ENCODE data around the gene FAH. TPM values are rescaled to one million over a fixed set of nuclear protein-coding genes. Genes with fewer than 3 reads are reported as not detected.

The FAH gene
- total and polyA plus RNA-seq, 9 of the 15 experiments (the other 6 are each of a cell fraction or from before 2014, with no cell fraction given): 66.8 to 310 (median 103) TPM

- TF ChIP-seq CTCF (IDR thresholded peaks at IDR 0.05 in 2 of 3, conservative IDR thresholded peaks at IDR 0.05 in 1 of 3; ENCODE audit: insufficient read depth in 2 of 3, low read depth in 1 of 3, low read length in 3 of 3) (no peak), RBBP5 (IDR thresholded peaks at IDR 0.05; ENCODE audit: borderline replicate concordance, insufficient read depth, low read length, poor library complexity, severe bottlenecking) (no peak), SREBF2 (CRISPR knock-in tag; IDR thresholded peaks at IDR 0.05) (no peak), DDX20 (tag; IDR thresholded peaks at IDR 0.05; ENCODE audit: low read depth) (no peak), HDAC6 (IDR thresholded peaks at IDR 0.05; ENCODE audit: low read depth, low read length) (no peak), ZNF3 (CRISPR knock-in tag; IDR thresholded peaks at IDR 0.05) (no peak), ARID3A (IDR thresholded peaks at IDR 0.05; ENCODE audit: borderline replicate concordance, low read depth, low read length) (no peak), HLTF (IDR thresholded peaks at IDR 0.05) (no peak), NFIX (CRISPR knock-in tag; IDR thresholded peaks at IDR 0.05; ENCODE audit: low read depth) (no peak), RBM34 (IDR thresholded peaks at IDR 0.05; ENCODE audit: borderline replicate concordance, insufficient read depth, low read length) (no peak), CEBPB (tag; IDR thresholded peaks at IDR 0.05) (peak; percentile 43), HEY1 (CRISPR knock-in tag; IDR thresholded peaks at IDR 0.05; ENCODE audit: borderline replicate concordance) (no peak), POLR2G (IDR thresholded peaks at IDR 0.05; ENCODE audit: low read depth, low read length) (peak; percentile 59), RHOXF2B (CRISPR knock-in tag; conservative IDR thresholded peaks at IDR 0.05) (no peak), IFI16 (CRISPR knock-in tag; IDR thresholded peaks at IDR 0.05) (no peak), CREB3 (tag; conservative IDR thresholded peaks at IDR 0.05; ENCODE audit: low read depth) (peak; percentile 82; the same call in 1 of the 2 replicates), GTF2A2 (tag; IDR thresholded peaks at IDR 0.05) (no peak), ZKSCAN1 (IDR thresholded peaks at IDR 0.05; ENCODE audit: low read depth, low read length) (no peak)
Measured at GRCh38 chr15:80160570-80161156, 7.9 kb downstream of the FAH start (continued).

All from K562 (cell line).